GM12878 (cell line): Measurements from ENCODE around the gene SAP25. TPM values are rescaled to one million over a fixed set of nuclear protein-coding genes. Genes with fewer than 3 reads are reported as not detected.

ENCODE experiments used
- ATAC-seq: fragments of 200-7000 bp; cut with Tn5 transposase; 3 replicates; pipeline ENCODE4 v1.9.1; 2020; ENCODE audit warnings: mild to moderate bottlenecking, moderate library complexity
- BruUV-seq: library from RNA; stranded (reverse); fragments of 400-500 nt; replicated peaks from 2 replicates; lab custom pipeline; 2021; lab: Mats Ljungman, UMichigan
- CTCF ChIA-PET: fragments of 300-600 bp; sonication (Branson Sonifier 250); formaldehyde crosslinking; extraction: SDS; loops from one replicate; lab custom pipeline; 2021; ENCODE audit warnings: inconsistent platforms; lab: Yijun Ruan, JAX
- POLR2A ChIA-PET: fragments of 350-600 bp; formaldehyde crosslinking; extraction: SDS; loops from one replicate; lab custom pipeline; 2021; ENCODE audit warnings: inconsistent platforms; lab: Charles Lee
- RAD21 ChIA-PET: fragments of 300-600 bp; sonication (Branson Sonifier 250); formaldehyde crosslinking; loops from one replicate; lab custom pipeline; 2023; ENCODE audit warnings: antibody characterized with exemption; ENCODE audit not compliant: unreplicated experiment; lab: Charles Lee
- SMC1A ChIA-PET: fragments of 300-600 bp; sonication (Branson Sonifier 250); formaldehyde crosslinking; loops from one replicate; lab custom pipeline; 2023; ENCODE audit not compliant: unreplicated experiment, uncharacterized antibody; lab: Charles Lee
- DNase-seq: peaks from one replicate; pipeline ENCODE4 v3.0.0-alpha.2; 2011; ENCODE audit warnings: low read depth, low spot score
- FAIRE-seq: peaks from 3 replicates; lab custom pipeline; 2011; peaks lifted over from hg19 to GRCh38; lab: Jason Lieb, UNC
- H2AFZ ChIP-seq: 2 replicates; pipeline ENCODE4 v1.6.0; 2011; ENCODE audit warnings: low read depth, low read length, control low read depth; ENCODE audit not compliant: control insufficient read depth
- H3K27ac ChIP-seq: 2 replicates; pipeline ENCODE4 v1.5.1; 2011; ENCODE audit warnings: control low read depth; ENCODE audit not compliant: control insufficient read depth, insufficient read depth
- H3K27me3 ChIP-seq, 2 experiments: replicated peaks in 1 of 2; 2 replicates each; pipeline versions ENCODE4 v1.6.0 to v1.6.1; 2011; ENCODE audit warnings: low read length in 1 of 2; ENCODE audit not compliant: control insufficient read depth in 2 of 2, insufficient read depth in 2 of 2
- H3K36me3 ChIP-seq, 2 experiments: 2 replicates each; pipeline ENCODE4 v1.5.1; 2011; ENCODE audit warnings: low read length in 1 of 2; ENCODE audit not compliant: control insufficient read depth in 2 of 2, insufficient read depth in 2 of 2
- H3K4me1 ChIP-seq: 2 replicates; pipeline ENCODE4 v1.6.1; 2011; ENCODE audit warnings: mild to moderate bottlenecking, low read length, moderate library complexity, mixed read lengths; ENCODE audit not compliant: control insufficient read depth, insufficient read depth
- H3K4me2 ChIP-seq: 2 replicates; pipeline ENCODE4 v1.6.0; 2011; ENCODE audit warnings: control low read depth; ENCODE audit not compliant: control insufficient read depth, insufficient read depth
- H3K4me3 ChIP-seq: fragments of 200-600 bp; sonication (generic); 2 replicates; pipeline ENCODE4 v1.5.1; 2016
- H3K79me2 ChIP-seq: 2 replicates; pipeline ENCODE4 v1.6.0; 2011; ENCODE audit warnings: low read length; ENCODE audit not compliant: control insufficient read depth, insufficient read depth
- H3K9ac ChIP-seq: 2 replicates; pipeline ENCODE4 v1.8.0; 2011; ENCODE audit warnings: low read length, control low read depth, mixed read lengths; ENCODE audit not compliant: control insufficient read depth, insufficient read depth
- H3K9me3 ChIP-seq: replicated peaks from 3 replicates; pipeline ENCODE4 v1.5.1; 2011; ENCODE audit warnings: mild to moderate bottlenecking, low read length; ENCODE audit not compliant: control insufficient read depth, insufficient read depth
- H4K20me1 ChIP-seq: 2 replicates; pipeline ENCODE4 v1.6.0; 2011; ENCODE audit not compliant: control insufficient read depth, insufficient read depth
- CTCF ChIP-seq, 3 experiments: IDR thresholded peaks in 2 of 3; conservative IDR thresholded peaks in 1 of 3; 2 replicates each; pipeline ENCODE4 v1.5.1; 2011; ENCODE audit warnings: low read depth in 3 of 3, low read length in 3 of 3, mild to moderate bottlenecking in 3 of 3, control low read depth in 2 of 3, moderate library complexity in 2 of 3, inconsistent platforms in 1 of 3, mixed read lengths in 1 of 3; ENCODE audit not compliant: control insufficient read depth in 2 of 3, insufficient read depth in 1 of 3; ENCODE audit errors: extremely low read depth in 1 of 3
- FOS ChIP-seq: IDR thresholded peaks from 3 replicates; pipeline ENCODE4 v1.6.1; 2011; ENCODE audit warnings: borderline replicate concordance; ENCODE audit not compliant: insufficient read length; ENCODE audit errors: extremely low read depth
- KDM1A ChIP-seq: fragments of 200-600 bp; sonication (generic); IDR thresholded peaks from 2 replicates; pipeline ENCODE4 v1.6.1; 2016; ENCODE audit warnings: borderline replicate concordance
- LARP7 ChIP-seq: fragments of 450-650 bp; IDR thresholded peaks from 2 replicates; pipeline ENCODE4 v1.6.1; 2017; ENCODE audit warnings: mild to moderate bottlenecking
- MLLT1 ChIP-seq: fragments of 450-650 bp; IDR thresholded peaks from 2 replicates; pipeline ENCODE4 v1.6.1; 2016; ENCODE audit warnings: mild to moderate bottlenecking
- MYC ChIP-seq: IDR thresholded peaks from 2 replicates; pipeline ENCODE4 v1.6.1; 2011; ENCODE audit warnings: mild to moderate bottlenecking, low read length, moderate library complexity, inconsistent platforms; ENCODE audit not compliant: insufficient read depth, insufficient replicate concordance, insufficient read length, severe bottlenecking
- NFYA ChIP-seq: IDR thresholded peaks from 2 replicates; pipeline ENCODE4 v1.6.1; 2011; ENCODE audit warnings: low read depth, mild to moderate bottlenecking, low read length, improper control_type of control experiment, borderline replicate concordance
- RUNX3 ChIP-seq: IDR thresholded peaks from 2 replicates; pipeline ENCODE4 v1.6.1; 2012; ENCODE audit warnings: low read length, inconsistent platforms
- STAT1 ChIP-seq: fragments of 450-650 bp; conservative IDR thresholded peaks from 2 replicates; pipeline ENCODE4 v1.6.1; 2014; ENCODE audit warnings: antibody characterized with exemption, mild to moderate bottlenecking
- TARDBP ChIP-seq: IDR thresholded peaks from 2 replicates; pipeline ENCODE4 v1.6.1; 2016; ENCODE audit warnings: borderline replicate concordance
- TBL1XR1 ChIP-seq: IDR thresholded peaks from 2 replicates; pipeline ENCODE4 v1.6.1; 2012; ENCODE audit warnings: low read depth, low read length, improper control_type of control experiment
- WGBS: methylation state at CpG from one replicate; pipeline ENCODE4 v1.1.6; 2016; ENCODE audit warnings: low lambda C conversion rate; ENCODE audit not compliant: insufficient replicate concordance, insufficient coverage; ENCODE audit errors: missing lambda C conversion rate; 5-methylcytosine and 5-hydroxymethylcytosine counted together
- in situ Hi-C: fragments of 300-500 bp; cut with MboI; formaldehyde crosslinking; loops from 9 replicates; pipeline ENCODE4 v1.14.3; 2018; ENCODE audit warnings: mixed read lengths
- intact Hi-C: fragments of 100-400 bp; cut with micrococcal nuclease; formaldehyde crosslinking; loops from one replicate; pipeline ENCODE4 v1.14.2; 2022; ENCODE audit not compliant: unreplicated experiment
- polyA plus RNA-seq, 11 experiments: library from polyadenylated mRNA; depleted of rRNA in 4 of 11; unstranded in 6 of 11; stranded (reverse) in 5 of 11; fragments of >200 nt; fragmentation: Nextera tagmentation in 4 of 11; fragmentation: Illumina TruSeq in 1 of 11; extraction: Ambion mirVana in 4 of 11; extraction: Trizol in 1 of 11; gene quantifications; 1 replicate in 1 of 11; 2 replicates in 10 of 11; pipeline versions ENCODE4 v1.2.1 to v1.2.3, GENCODE V29; 2011 to 2016; ENCODE audit warnings: inconsistent platforms in 2 of 11, missing spikeins in 2 of 11, low read depth in 1 of 11
- total RNA-seq, 4 experiments: library from RNA; depleted of rRNA in 3 of 4; stranded (reverse); fragments of >200 nt in 3 of 4; fragmentation: Illumina TruSeq in 1 of 4; extraction: Trizol in 1 of 4; gene quantifications; 2 replicates each; pipeline versions ENCODE4 v1.2.1 to v1.2.3, GENCODE V29; 2013 to 2021

The SAP25 gene
- total and polyA plus RNA-seq, 10 of the 15 experiments (the other 5 are each of a cell fraction or from before 2014, with no cell fraction given) = 0.14 to 8.6 (median 1.1) TPM

- H3K36me3 ChIP-seq = no peaks in the 10 kb centered on the region
- no TSS peak for BruUV-seq
- in situ Hi-C loops (no loop called here), intact Hi-C loops (no loop called here)
- 79% methylated on average over 8 of the region's 8 CpGs for WGBS
- FAIRE-seq = no peak
- H3K79me2 ChIP-seq = no peaks in the 10 kb centered on the region
- RAD21 ChIA-PET = no interaction called here
- H2AFZ ChIP-seq = no peak overlapping the region
- DNase-seq = no peak
- POLR2A ChIA-PET = no interaction called here
- H3K27ac ChIP-seq = no peak overlapping the region
- no peak overlapping the region for H3K4me2 ChIP-seq
- TF ChIP-seq LARP7 = no peak
- no peak overlapping the region for H3K9ac ChIP-seq
- no peaks in the 10 kb centered on the region; a peak in 1 of 4 replicates for H3K27me3 ChIP-seq
- no peaks in the 10 kb centered on the region for H3K4me1 ChIP-seq
- SMC1A ChIA-PET = no interaction called here
- H3K4me3 ChIP-seq = no peak overlapping the region
- CTCF ChIA-PET = no interaction called here
- H4K20me1 ChIP-seq = no peaks in the 10 kb centered on the region
- no peak for ATAC-seq
- no peaks in the 10 kb centered on the region for H3K9me3 ChIP-seq
Measured at GRCh38 chr7:100621554-100621953, 47.9 kb upstream of the SAP25 start.

- in situ Hi-C loops = no loop called here
- Histone ChIP-seq H2AFZ (no peak overlapping the region), H3K27me3 (no peaks in the 10 kb centered on the region), H3K9me3 (no peaks in the 10 kb centered on the region), H3K4me3 (no peak overlapping the region), H3K36me3 (no peaks in the 10 kb centered on the region), H3K79me2 (no peaks in the 10 kb centered on the region), H3K4me2 (no peak overlapping the region), H4K20me1 (no peaks in the 10 kb centered on the region), H3K4me1 (no peaks in the 10 kb centered on the region), H3K27ac (no peak overlapping the region), H3K9ac (no peak overlapping the region)
- no peak for ATAC-seq
- ChIA-PET SMC1A (no interaction called here), POLR2A (no interaction called here), RAD21 (no interaction called here), CTCF (no interaction called here)
- DNase-seq = no peak
- no TSS peak for BruUV-seq
- FAIRE-seq = no peak
- intact Hi-C loops = no loop called here
- WGBS = 82% methylated on average over 17 of the region's 23 CpGs
- no peak for TF ChIP-seq FOS
- no peak for TF ChIP-seq TBL1XR1
- no peak for TF ChIP-seq KDM1A
- TF ChIP-seq CTCF (IDR thresholded peaks at IDR 0.05 in 2 of 3, conservative IDR thresholded peaks at IDR 0.05 in 1 of 3; ENCODE audit: control insufficient read depth in 2 of 3, extremely low read depth in 1 of 3, insufficient read depth in 1 of 3, low read depth in 3 of 3, low read length in 3 of 3) = no peak
- no peak for TF ChIP-seq STAT1
- no peak for TF ChIP-seq MYC
- no peak for TF ChIP-seq RUNX3
- no peak for TF ChIP-seq TARDBP
- TF ChIP-seq NFYA = no peak
- TF ChIP-seq MLLT1 = no peak
Measured at GRCh38 chr7:100620804-100621203, 47.1 kb upstream of the SAP25 start.
